Measurements from ENCODE around the gene UTP3.
"Not testable (repeated sequence)": the region's sequence is repeated elsewhere in the genome, so short reads cannot be mapped to it uniquely, and the experiment has no call there.

- not testable (repeated sequence) for TF ChIP-seq EP300, POLR2AphosphoS5, CTCF (IDR thresholded peaks at IDR 0.05)
Measured at GRCh38 chr4:70698435-70698834, 10.1 kb downstream of the UTP3 start.

All from upper lobe of left lung (tissue), 4 donors.